GM21825 (cell line): Measurements from ENCODE around the gene TEX35.

Source experiments
- ATAC-seq: cut with Tn5 transposase; IDR thresholded peaks from one replicate; pipeline ENCODE4 v1.9.1; 2021; ENCODE audit warnings: mild to moderate bottlenecking, moderate library complexity; ENCODE audit not compliant: unreplicated experiment

The TEX35 gene

DNA sequence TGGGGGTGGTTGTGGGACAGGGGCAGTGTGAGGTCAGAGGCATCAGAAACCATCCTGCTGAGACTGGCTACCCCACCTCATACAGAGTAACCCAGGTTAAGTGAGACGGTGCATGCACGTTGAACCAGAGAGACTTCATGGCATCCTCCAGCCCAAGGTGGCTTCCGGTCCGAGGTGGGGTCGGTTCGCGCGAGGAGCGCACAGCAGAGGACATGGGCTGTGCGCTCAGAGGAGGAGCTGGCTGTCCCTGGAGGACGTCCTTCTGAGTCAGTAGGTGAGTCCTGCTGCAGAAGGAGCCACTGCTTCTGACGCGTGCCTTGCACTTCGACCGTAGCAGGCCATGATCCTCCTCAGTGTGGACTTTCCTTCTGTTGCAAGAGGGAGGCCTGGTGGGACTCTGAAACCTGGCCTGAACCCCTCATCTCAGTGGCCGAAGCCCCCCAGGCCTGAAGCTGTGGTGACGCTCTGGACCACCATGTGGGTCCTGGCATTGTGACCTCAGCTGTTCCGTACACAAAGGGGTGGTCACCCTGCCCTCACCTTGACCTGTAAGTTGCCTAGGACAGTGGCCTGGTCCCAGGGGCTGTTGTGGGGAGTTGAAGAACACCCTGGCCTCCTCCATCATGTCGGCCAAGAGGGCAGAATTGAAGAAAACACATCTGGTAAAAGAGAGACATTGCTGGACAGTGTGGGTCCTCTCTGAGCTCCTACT is at the start of gene TEX35:
TSS of gene TEX35 (plus strand) at position 544 of the 712 bp plus-strand sequence. CDS start at position 624, 80 bp downstream.
- no peak for ATAC-seq

GRCh38 chr1:178464141-178464540 is 48.8 kb upstream of the TEX35 start:
- no peak for ATAC-seq

DNA sequence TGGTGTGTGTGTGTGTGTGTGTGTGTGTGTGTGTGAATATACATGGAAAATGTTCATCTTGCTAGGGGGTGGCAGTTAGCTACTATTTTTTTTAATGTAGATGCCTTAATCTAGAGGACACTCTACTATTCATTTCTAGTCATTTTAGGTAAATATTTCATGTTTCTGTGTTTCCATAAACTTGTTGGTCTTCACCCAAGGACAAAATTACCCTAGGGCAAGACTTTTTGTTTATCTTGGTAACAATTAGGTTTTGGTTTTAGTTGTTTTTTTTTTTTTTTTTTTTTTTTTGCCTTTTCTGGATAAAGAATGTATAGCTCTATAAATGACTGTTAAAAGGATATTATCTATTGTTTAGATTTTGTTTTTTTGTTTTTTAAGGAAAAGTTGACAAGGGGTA is 48.3 kb upstream of the TEX35 start:
- no peak for ATAC-seq

GRCh38 chr1:178465011-178465410 is 47.9 kb upstream of the TEX35 start:
- ATAC-seq: no peak

DNA sequence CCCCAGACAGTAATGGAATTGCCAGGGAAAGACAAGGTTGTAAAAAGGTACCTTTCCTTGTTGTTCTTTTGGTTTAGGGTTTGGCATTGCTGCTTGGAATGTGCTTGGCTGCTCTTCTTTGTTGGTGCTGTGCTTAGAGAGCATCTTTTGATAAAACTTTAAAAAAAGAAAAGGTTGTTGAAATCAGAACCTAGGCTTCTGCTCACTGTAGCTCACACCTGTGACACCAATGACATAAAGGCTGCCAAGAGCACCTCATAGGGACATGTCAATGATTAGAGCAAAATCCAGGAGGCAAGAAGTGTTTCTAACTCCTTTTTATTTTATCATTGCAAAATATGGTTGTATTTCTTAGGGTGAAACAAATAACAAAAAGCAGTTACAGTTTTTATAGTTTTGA is 45.1 kb upstream of the TEX35 start:
- ATAC-seq: no peak

DNA sequence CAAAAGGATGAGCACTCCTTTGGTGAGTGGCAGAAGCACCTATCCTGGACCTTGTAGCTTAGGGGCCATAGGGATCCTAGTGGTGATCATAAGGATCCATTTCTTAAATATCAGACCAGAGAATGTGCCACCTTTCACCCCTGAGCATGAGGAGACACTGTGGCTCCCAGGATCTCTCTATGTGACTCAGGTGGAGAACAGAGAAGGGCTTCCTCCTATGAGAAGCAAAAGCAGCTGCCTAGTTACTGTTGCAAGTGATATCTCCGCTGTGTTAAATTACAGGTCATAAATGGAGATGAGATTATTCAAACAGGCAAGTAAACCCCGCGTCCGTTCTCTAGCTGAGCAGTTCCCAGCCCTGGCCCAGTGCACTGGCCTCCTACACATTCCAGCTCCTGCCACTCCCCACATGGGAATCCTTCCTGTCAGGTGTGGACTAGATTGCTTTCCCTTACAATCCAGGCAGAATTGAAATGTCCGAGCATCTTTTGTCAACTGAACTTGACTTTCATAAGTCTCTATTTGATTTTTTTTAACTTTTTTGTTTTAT is 42.4 kb upstream of the TEX35 start:
- ATAC-seq: no peak

- no peak for ATAC-seq
Observed at GRCh38 chr1:178472531-178472930, 40.4 kb upstream of the TEX35 start.

DNA sequence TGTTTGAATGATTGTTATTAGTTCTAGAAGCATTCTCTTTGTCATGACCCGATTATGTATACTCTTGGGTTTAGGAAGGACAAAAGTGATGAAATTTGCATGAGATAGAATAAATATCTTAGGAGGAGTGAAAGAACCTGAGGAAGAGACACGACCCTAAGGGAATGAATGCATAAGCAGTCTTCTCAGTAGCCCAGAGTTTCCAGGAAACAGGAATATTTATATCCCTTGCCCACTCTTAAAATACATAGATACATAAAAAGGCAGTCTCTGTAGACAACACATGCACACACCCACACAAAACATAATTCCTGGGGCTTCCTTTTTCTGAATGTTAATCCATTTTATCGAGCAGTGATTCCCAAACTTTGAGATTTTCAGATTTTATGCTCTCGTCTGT is 35.5 kb upstream of the TEX35 start:
- no peak for ATAC-seq

GRCh38 chr1:178477841-178478240 is 35.1 kb upstream of the TEX35 start:
- no peak for ATAC-seq

DNA sequence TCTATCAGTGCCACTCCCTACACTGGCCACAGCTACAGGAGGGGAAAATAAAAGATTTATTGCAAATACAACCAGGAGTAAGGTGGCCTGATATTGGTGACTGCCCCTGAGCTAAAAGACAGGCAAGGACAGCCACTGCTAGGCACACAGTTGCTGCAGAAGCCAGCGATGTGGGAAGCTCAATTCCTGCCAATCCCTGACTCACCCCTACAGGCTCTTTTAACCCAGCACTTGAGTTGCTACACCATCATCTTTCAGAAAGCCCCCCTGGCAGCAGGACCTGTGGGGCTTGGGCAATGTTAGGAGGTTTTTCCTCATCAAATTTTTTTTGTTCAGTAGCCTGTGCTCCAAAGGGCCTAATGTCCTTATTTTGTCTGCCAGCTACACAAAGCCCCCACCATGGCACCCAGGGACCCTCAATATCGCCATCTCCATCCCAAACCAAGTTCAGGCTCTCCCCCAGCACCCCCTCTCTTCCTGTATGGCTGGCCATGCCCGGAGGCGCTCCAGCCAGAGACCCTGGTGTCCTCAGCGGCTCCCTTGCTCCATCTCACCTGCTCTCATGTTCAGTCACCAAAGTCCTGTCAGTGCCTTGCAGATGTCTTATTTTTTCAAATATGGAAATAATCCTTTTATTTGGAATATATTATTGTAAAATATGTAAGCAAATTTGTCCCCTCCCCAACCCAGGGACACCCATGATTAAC is 29.5 kb upstream of the TEX35 start:
- ATAC-seq: no peak

DNA sequence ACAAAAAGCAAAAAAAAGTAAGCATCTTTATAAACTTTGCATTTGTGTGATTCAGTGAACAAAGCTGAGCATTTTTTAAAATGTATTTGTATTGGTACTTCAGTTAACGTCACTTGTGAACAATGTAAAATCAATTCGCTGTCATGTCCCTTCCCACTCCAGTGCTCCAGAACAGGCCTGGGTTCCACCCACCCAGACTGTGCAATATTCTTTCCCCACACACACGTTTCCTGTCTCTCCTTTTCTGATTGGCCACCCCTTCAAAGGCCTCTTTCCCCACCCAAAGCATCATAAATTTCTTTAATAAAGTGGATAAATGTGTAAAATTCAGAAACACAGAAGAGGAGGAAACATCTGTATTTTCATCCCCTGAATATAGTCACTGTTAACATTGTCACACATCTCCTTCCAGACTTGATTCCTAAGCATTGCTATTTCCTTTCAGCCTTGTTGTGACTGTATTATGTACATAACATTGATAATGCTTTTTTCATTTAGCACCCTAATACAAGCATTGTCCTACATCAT is 28.1 kb upstream of the TEX35 start:
- no peak for ATAC-seq

GRCh38 chr1:178485541-178485981 is 27.3 kb upstream of the TEX35 start:
- ATAC-seq: no peak

- peak; percentile 53 for ATAC-seq
Observed at GRCh38 chr1:178486100-178487069, 26.5 kb upstream of the TEX35 start.

GRCh38 chr1:178487070-178487615 is 25.8 kb upstream of the TEX35 start:
- ATAC-seq: no peak

- no peak for ATAC-seq
Observed at GRCh38 chr1:178488393-178488792, 24.5 kb upstream of the TEX35 start.

GRCh38 chr1:178489399-178489798 is 23.5 kb upstream of the TEX35 start:
- ATAC-seq: no peak

DNA sequence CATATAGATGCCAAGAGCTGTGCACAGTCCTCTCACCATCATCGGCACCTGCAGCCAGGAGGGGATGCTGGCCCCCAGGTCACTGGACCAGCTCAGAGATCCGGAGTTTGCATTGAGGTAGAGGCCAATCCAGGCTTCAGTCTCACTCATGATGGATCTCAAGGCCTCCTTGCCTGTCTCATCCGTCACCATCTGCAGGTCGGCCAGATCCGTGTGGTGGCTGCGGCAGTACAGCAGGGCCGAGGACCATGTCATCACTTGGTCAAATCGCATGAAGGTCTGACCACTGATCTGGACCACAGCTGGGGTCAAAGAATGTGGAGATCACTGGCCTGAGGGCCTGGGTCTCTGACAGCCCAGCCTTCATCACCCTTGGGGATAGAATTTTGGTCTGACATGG is 22.8 kb upstream of the TEX35 start:
- no peak for ATAC-seq

DNA sequence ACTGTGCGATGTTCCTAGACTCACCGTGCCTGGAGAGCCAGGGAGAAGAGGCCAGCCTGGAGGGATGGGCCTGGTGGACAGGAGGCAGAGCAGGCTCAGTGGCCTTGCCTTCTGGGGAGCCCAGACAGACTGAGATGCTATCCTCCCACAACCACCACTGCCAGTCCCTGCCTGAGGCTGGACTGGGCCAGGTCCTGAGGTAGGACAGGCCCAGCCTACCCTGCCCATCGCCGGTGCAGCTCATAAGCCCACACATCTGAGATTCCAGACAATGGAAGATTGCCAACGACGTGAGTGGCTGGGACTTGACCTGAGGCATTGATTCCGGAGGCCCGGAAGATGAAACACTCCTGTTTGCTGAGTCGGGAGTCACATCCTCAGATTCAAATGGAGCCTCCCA is 21.9 kb upstream of the TEX35 start:
- no peak for ATAC-seq

GRCh38 chr1:178491721-178492120 is 21.2 kb upstream of the TEX35 start:
- ATAC-seq: no peak

- ATAC-seq: no peak
Observed at GRCh38 chr1:178492341-178492740, 20.6 kb upstream of the TEX35 start.
